ENCODE data around the gene TNS3.

DNA sequence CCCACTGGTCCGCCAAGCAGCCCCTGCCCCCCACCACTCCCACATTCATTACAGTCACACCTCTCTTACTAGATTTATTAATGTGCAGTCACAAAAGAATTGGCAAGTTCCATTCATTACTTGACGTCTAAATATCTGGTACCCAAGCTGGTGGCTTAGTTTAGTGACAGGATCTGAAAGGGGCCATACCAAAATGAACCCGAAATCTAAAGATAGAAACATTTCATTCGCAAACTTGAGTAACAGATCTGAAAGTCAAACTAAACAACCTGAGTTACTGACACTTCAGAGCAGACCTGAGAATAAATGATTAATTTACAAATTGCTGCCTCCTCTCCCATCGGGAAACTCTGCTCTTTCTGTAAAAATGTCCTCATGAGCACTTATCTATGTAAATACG is 53.4 kb downstream of the TNS3 start:
- TF ChIP-seq, protein P1, sequence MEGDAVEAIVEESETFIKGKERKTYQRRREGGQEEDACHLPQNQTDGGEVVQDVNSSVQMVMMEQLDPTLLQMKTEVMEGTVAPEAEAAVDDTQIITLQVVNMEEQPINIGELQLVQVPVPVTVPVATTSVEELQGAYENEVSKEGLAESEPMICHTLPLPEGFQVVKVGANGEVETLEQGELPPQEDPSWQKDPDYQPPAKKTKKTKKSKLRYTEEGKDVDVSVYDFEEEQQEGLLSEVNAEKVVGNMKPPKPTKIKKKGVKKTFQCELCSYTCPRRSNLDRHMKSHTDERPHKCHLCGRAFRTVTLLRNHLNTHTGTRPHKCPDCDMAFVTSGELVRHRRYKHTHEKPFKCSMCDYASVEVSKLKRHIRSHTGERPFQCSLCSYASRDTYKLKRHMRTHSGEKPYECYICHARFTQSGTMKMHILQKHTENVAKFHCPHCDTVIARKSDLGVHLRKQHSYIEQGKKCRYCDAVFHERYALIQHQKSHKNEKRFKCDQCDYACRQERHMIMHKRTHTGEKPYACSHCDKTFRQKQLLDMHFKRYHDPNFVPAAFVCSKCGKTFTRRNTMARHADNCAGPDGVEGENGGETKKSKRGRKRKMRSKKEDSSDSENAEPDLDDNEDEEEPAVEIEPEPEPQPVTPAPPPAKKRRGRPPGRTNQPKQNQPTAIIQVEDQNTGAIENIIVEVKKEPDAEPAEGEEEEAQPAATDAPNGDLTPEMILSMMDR (IDR thresholded peaks at IDR 0.05) = no peak
- TF ChIP-seq, protein P2, sequence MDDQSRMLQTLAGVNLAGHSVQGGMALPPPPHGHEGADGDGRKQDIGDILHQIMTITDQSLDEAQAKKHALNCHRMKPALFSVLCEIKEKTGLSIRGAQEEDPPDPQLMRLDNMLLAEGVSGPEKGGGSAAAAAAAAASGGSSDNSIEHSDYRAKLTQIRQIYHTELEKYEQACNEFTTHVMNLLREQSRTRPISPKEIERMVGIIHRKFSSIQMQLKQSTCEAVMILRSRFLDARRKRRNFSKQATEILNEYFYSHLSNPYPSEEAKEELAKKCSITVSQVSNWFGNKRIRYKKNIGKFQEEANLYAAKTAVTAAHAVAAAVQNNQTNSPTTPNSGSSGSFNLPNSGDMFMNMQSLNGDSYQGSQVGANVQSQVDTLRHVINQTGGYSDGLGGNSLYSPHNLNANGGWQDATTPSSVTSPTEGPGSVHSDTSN (IDR thresholded peaks at IDR 0.05) = no peak
- TF ChIP-seq RFX5 (IDR thresholded peaks at IDR 0.05; ENCODE audit: low read length) = no peak
- TF ChIP-seq SIN3A (IDR thresholded peaks at IDR 0.05; ENCODE audit: borderline replicate concordance, low read depth, low read length) = no peak
- no peak for TF ChIP-seq EP300 (IDR thresholded peaks at IDR 0.05; ENCODE audit: borderline replicate concordance in 1 of 2, low read depth in 1 of 2, low read length in 1 of 2)
- TF ChIP-seq CHD2 (IDR thresholded peaks at IDR 0.05; ENCODE audit: low read length, partially characterized antibody) = no peak

All from SK-N-SH (cell line).